GM18505 (cell line): ENCODE measurements around the gene NAALADL2.

Experiments
- ATAC-seq: cut with Tn5 transposase; IDR thresholded peaks from one replicate; pipeline ENCODE4 v1.9.1; 2021; ENCODE audit not compliant: unreplicated experiment
- POLR2A ChIP-seq: IDR thresholded peaks from 4 replicates; pipeline ENCODE4 v1.6.1; 2011; ENCODE audit warnings: borderline replicate concordance; ENCODE audit not compliant: insufficient read depth, insufficient read length; ENCODE audit errors: extremely low read depth

Gene NAALADL2

GRCh38 chr3:175215833-175216232 is 356.7 kb downstream of the NAALADL2 start:
- ATAC-seq: no peak
- TF ChIP-seq POLR2A: no peak

GRCh38 chr3:175222356-175222755 is 363.2 kb downstream of the NAALADL2 start:
- TF ChIP-seq POLR2A: no peak
- no peak for ATAC-seq

GRCh38 chr3:175224051-175224450 is 364.9 kb downstream of the NAALADL2 start:
- peak; percentile 24 for TF ChIP-seq POLR2A
- ATAC-seq: no peak

GRCh38 chr3:175226444-175226843 is 367.3 kb downstream of the NAALADL2 start:
- no peak for ATAC-seq
- TF ChIP-seq POLR2A: no peak

GRCh38 chr3:175227126-175227525 is 368.0 kb downstream of the NAALADL2 start:
- ATAC-seq: no peak
- TF ChIP-seq POLR2A: no peak

GRCh38 chr3:175233957-175234940 is 375.1 kb downstream of the NAALADL2 start:
- ATAC-seq: no peak
- no peak for TF ChIP-seq POLR2A

- no peak for ATAC-seq
- TF ChIP-seq POLR2A: no peak
Measured at GRCh38 chr3:175238801-175239200, 379.7 kb downstream of the NAALADL2 start.

- no peak for ATAC-seq
- no peak for TF ChIP-seq POLR2A
Measured at GRCh38 chr3:175240921-175241320, 381.8 kb downstream of the NAALADL2 start.

- no peak for ATAC-seq
- TF ChIP-seq POLR2A: no peak
Measured at GRCh38 chr3:175242243-175242642, 383.1 kb downstream of the NAALADL2 start.

GRCh38 chr3:175246234-175246633 is 387.1 kb downstream of the NAALADL2 start:
- no peak for TF ChIP-seq POLR2A
- no peak for ATAC-seq

GRCh38 chr3:175246766-175247165 is 387.6 kb downstream of the NAALADL2 start:
- no peak for TF ChIP-seq POLR2A
- no peak for ATAC-seq

GRCh38 chr3:175247629-175248028 is 388.5 kb downstream of the NAALADL2 start:
- TF ChIP-seq POLR2A: no peak
- ATAC-seq: no peak

- no peak for ATAC-seq
- TF ChIP-seq POLR2A: no peak
Measured at GRCh38 chr3:175248832-175249231, 389.7 kb downstream of the NAALADL2 start.

GRCh38 chr3:175255698-175256097 is 396.6 kb downstream of the NAALADL2 start:
- no peak for TF ChIP-seq POLR2A
- ATAC-seq: no peak

GRCh38 chr3:175257123-175257522 is 398.0 kb downstream of the NAALADL2 start:
- TF ChIP-seq POLR2A: no peak
- no peak for ATAC-seq

GRCh38 chr3:175258763-175259162 is 399.6 kb downstream of the NAALADL2 start:
- no peak for ATAC-seq

More at GRCh38 chr3:175258763-175259162, 399.6 kb downstream of the NAALADL2 start:
- no peak for TF ChIP-seq POLR2A
